Upper lobe of left lung (tissue), 6 donors: ENCODE measurements around the gene DMAP1. TPM values are rescaled to one million over a fixed set of nuclear protein-coding genes. Genes with fewer than 3 reads are reported as not detected.
A peak's percentile ranks its signal among the peaks of the same experiment; 100 is the strongest.

Experiments used
- ATAC-seq, 2 donors: fragments of 200-7000 bp; cut with Tn5 transposase; one replicate each; pipeline ENCODE4 v1.9.1; 2022; ENCODE audit warnings: mild to moderate bottlenecking in 2 of 2, moderate library complexity in 2 of 2; ENCODE audit not compliant: low FRiP score in 2 of 2
- DNase-seq, 2 donors: peaks; one replicate each; pipeline ENCODE4 v3.0.0-alpha.2; 2019 to 2020
- H3K27ac ChIP-seq, 4 donors: fragments of 200-600 bp; sonication (generic); one replicate each; pipeline ENCODE4 v1.5.1; 2016 to 2019
- H3K27me3 ChIP-seq, 4 donors: fragments of 200-600 bp; sonication (generic); one replicate each; pipeline ENCODE4 v1.5.1; 2017 to 2019
- H3K36me3 ChIP-seq, 4 donors: fragments of 200-600 bp; sonication (generic); one replicate each; pipeline ENCODE4 v1.5.1; 2016 to 2019
- H3K4me1 ChIP-seq, 4 donors: fragments of 200-600 bp; sonication (generic); one replicate each; pipeline ENCODE4 v1.5.1; 2018 to 2019
- H3K4me3 ChIP-seq, 4 donors: fragments of 200-600 bp; sonication (generic); one replicate each; pipeline ENCODE4 v1.5.1; 2017 to 2019; ENCODE audit warnings: mild to moderate bottlenecking in 2 of 4, moderate library complexity in 1 of 4
- H3K9me3 ChIP-seq, 4 donors: fragments of 200-600 bp; sonication (generic); one replicate each; pipeline ENCODE4 v1.5.1; 2018 to 2019
- CTCF ChIP-seq, 6 experiments: fragments of 450-650 bp in 4 of 6; fragments of 200-600 bp in 2 of 6; sonication (generic) in 2 of 6; IDR thresholded peaks; one replicate each; pipeline ENCODE4 v1.5.1; 2016 to 2019; ENCODE audit warnings: antibody characterized with exemption in 6 of 6
- EP300 ChIP-seq, 4 donors: sonication (generic); formaldehyde crosslinking; IDR thresholded peaks; one replicate each; pipeline ENCODE4 v1.5.1; 2017; ENCODE audit warnings: antibody characterized with exemption in 4 of 4, control low read depth in 2 of 4
- POLR2A ChIP-seq, 4 donors: fragments of 450-650 bp; IDR thresholded peaks; one replicate each; pipeline ENCODE4 v1.5.1; 2016 to 2017; ENCODE audit warnings: antibody characterized with exemption in 4 of 4, mild to moderate bottlenecking in 2 of 4
- POLR2AphosphoS5 ChIP-seq, 2 donors: sonication (generic); formaldehyde crosslinking; IDR thresholded peaks; one replicate each; pipeline ENCODE4 v1.5.1; 2017; ENCODE audit warnings: antibody characterized with exemption in 2 of 2
- WGBS, 2 donors: methylation state at CpG; one replicate each; pipeline ENCODE4 v1.1.5; 2017 to 2018; 5-methylcytosine and 5-hydroxymethylcytosine counted together
- small RNA-seq, 4 donors: library from RNA; depleted of rRNA; stranded (forward); fragments of <200 nt; gene quantifications; one replicate each; pipeline ENCODE3, GENCODE V24; 2016
- total RNA-seq, 6 donors: library from RNA; depleted of rRNA in 4 of 6; stranded (reverse); fragments of >200 nt in 4 of 6; gene quantifications; one replicate each; pipeline versions ENCODE4 v1.1.0 to v1.2.1, GENCODE V29; 2016 to 2021
- donor health status: DM: no; HTN: no; CAD: no; lungs with moderate emphysema.
- donor health status: DM: no; HTN: yes; CAD: no; lungs with severe emphysema.

DMAP1 gene
- total RNA-seq, 6 donors from 2014 or later: 32.1 to 236 (median 39.7) TPM

GRCh38 chr1:44266400-44267344 is 53.4 kb downstream of the DMAP1 start:
- H3K4me3 ChIP-seq: no peak overlapping the region
- ATAC-seq (no peak), DNase-seq (no peak)
- TF ChIP-seq CTCF (IDR thresholded peaks at IDR 0.05) (no peak), EP300 (IDR thresholded peaks at IDR 0.05) (no peak), POLR2A (IDR thresholded peaks at IDR 0.05) (no peak)
- H3K36me3 ChIP-seq: no peaks in the 10 kb centered on the region
- no peaks in the 10 kb centered on the region for H3K9me3 ChIP-seq
- H3K4me1 ChIP-seq: peaks cover 7 to 23% (median 15%) of the 10 kb centered on the region in 4 donors
- H3K27ac ChIP-seq: no peak overlapping the region
- 95 to 100% methylated on average over 6 of the region's 6 CpGs for WGBS, 2 donors
- H3K27me3 ChIP-seq: no peaks in the 10 kb centered on the region

GRCh38 chr1:44267438-44267837 is 54.2 kb downstream of the DMAP1 start:
- 91 to 93% methylated on average over 3 to 5 of the region's 5 CpGs for WGBS, 2 donors
- H3K4me1 ChIP-seq: peaks cover 2 to 15% (median 10%) of the 10 kb centered on the region in 4 donors
- ATAC-seq (no peak), DNase-seq (peak in 1 of 2 donors; percentile 25)
- H3K4me3 ChIP-seq: no peak overlapping the region
- H3K36me3 ChIP-seq: no peaks in the 10 kb centered on the region
- no peaks in the 10 kb centered on the region for H3K27me3 ChIP-seq
- no peak overlapping the region for H3K27ac ChIP-seq
- no peaks in the 10 kb centered on the region for H3K9me3 ChIP-seq
- no peak for TF ChIP-seq POLR2A (IDR thresholded peaks at IDR 0.05)
- no peak for TF ChIP-seq CTCF (IDR thresholded peaks at IDR 0.05)
- no peak for TF ChIP-seq POLR2AphosphoS5 (IDR thresholded peaks at IDR 0.05)
- TF ChIP-seq EP300 (IDR thresholded peaks at IDR 0.05): no peak

DNA sequence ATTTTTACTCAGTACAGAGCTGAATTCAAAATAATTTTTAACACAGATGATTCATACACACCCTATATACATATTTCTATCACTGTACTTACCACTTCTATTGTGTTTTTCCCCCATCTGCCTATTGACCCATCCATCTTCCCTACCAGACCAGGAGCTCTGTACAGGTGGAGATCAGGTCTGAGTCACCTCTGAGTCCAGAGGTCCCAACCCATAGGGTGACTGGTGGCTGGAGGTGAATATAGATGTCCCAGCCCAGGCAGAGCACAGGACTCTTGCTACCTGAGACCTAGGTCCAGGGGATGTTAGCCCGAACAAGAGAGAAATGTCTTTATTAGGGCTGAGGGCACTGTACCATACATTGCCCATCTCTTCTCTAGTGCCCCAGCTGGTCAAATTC is 54.8 kb downstream of the DMAP1 start:
- WGBS, 2 donors: 95 to 100% methylated on average over 1 of the region's 1 CpG
- Histone ChIP-seq H3K27ac (no peak overlapping the region), H3K36me3 (no peaks in the 10 kb centered on the region), H3K4me3 (no peak overlapping the region), H3K27me3 (no peaks in the 10 kb centered on the region), H3K4me1 (peaks cover under 1 to 11% (median 9%) of the 10 kb centered on the region in 4 donors), H3K9me3 (no peaks in the 10 kb centered on the region)
- ATAC-seq (no peak), DNase-seq (no peak)
- TF ChIP-seq POLR2AphosphoS5 (IDR thresholded peaks at IDR 0.05) (no peak), POLR2A (IDR thresholded peaks at IDR 0.05) (no peak), EP300 (IDR thresholded peaks at IDR 0.05) (no peak), CTCF (IDR thresholded peaks at IDR 0.05) (no peak)

Small RNAs within 50 kb of the gene (small RNA-seq; reads per million reads assigned to genes)
- 0 reads per million in 4 donors for gene AL035417.1

Other genes with a start within 250 kb of the DMAP1 start
- 10 to 100 TPM; 12.9 to 30.4 (median 16.6) TPM for gene DPH2, start 243.5 kb upstream of the DMAP1 start, total RNA-seq
- 100 to 1,000 TPM in 5 of 6 donors, 10 to 100 TPM in 1; 98.0 to 225 (median 161) TPM for gene ATP6V0B, start 238.5 kb upstream of the DMAP1 start, total RNA-seq
- 10 to 100 TPM; 11.5 to 33.0 (median 18.1) TPM for gene B4GALT2, start 234.3 kb upstream of the DMAP1 start, total RNA-seq
- gene CCDC24, start 221.9 kb upstream of the DMAP1 start, total RNA-seq: 10 to 100 TPM in 3 of 6 donors, 1 to 10 TPM in 3; 7.3 to 14.5 (median 10.0) TPM
- gene SLC6A9, start 182.0 kb upstream of the DMAP1 start, total RNA-seq: 10 to 100 TPM in 5 of 6 donors, 1 to 10 TPM in 1; 5.6 to 23.1 (median 19.5) TPM
- gene KLF17, start 94.7 kb upstream of the DMAP1 start, total RNA-seq: under 1 TPM in 5 of 6 donors, not detected in 1; 0.11 to 0.39 (median 0.33) TPM
- not detected for gene KLF18, start 71.8 kb upstream of the DMAP1 start, total RNA-seq
- 10 to 100 TPM; 27.0 to 43.7 (median 39.3) TPM for gene ERI3, start 141.8 kb downstream of the DMAP1 start, total RNA-seq
- 100 to 1,000 TPM in 2 of 6 donors, 10 to 100 TPM in 4; 77.7 to 114 (median 91.1) TPM for gene RNF220, start 191.8 kb downstream of the DMAP1 start, total RNA-seq